ENCODE results near the gene GRK5.

- no peak for TF ChIP-seq POLR2A (IDR thresholded peaks at IDR 0.05; ENCODE audit: low read depth, low read length)
- no peak for TF ChIP-seq SPI1 (IDR thresholded peaks at IDR 0.05; ENCODE audit: low read depth, low read length)
- TF ChIP-seq POLR2AphosphoS5 (IDR thresholded peaks at IDR 0.05; ENCODE audit: low read depth, low read length), result no peak
- no peak for TF ChIP-seq TAF1 (IDR thresholded peaks at IDR 0.05; ENCODE audit: low read depth, low read length)
- TF ChIP-seq PAX5 (IDR thresholded peaks at IDR 0.05; ENCODE audit: insufficient read depth, low read length, severe bottlenecking), result no peak
- no peak for TF ChIP-seq POU2F2 (IDR thresholded peaks at IDR 0.05; ENCODE audit: low read depth, low read length)
Measured at GRCh38 chr10:119337796-119338432, 130.5 kb downstream of the GRK5 start.
